Measurements from ENCODE around the gene MPV17L2. TPM values are rescaled to one million over a fixed set of nuclear protein-coding genes. Genes with fewer than 3 reads are reported as not detected.

The MPV17L2 gene
- total and polyA plus RNA-seq, 10 of the 15 experiments (the other 5 are each of a cell fraction or from before 2014, with no cell fraction given) = 5.1 to 57.2 (median 22.9) TPM

DNA sequence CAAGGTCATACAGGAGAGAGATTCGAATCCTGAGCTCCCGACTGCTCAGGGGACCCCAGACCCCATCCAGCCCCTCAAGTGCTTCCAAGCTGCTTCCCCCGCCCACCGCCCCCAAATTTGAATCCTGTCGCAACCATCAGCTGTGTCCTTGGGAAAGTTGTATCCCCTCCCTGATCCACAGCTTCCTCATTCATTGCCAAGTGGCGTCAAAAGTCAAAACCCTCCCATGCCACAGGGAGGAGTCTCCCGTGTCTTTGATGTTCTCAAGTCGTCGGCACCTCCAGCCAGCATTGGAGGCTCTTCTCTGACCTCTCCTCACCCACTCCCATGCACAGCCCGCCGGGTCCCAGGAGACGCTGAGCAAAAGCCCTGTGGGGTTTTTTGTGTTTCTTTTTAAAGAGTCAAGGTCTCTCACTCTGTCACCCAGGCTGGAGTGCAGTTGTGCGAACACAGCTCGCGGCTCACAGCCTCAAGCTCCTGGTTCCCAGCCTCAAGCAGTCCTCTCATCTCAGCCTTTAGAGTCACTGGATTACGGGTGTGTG is 22.2 kb upstream of the MPV17L2 start (continued):
- TF ChIP-seq BCL11A (IDR thresholded peaks at IDR 0.05; ENCODE audit: low read depth, low read length) = peak; percentile 68
- TF ChIP-seq FOXM1 (IDR thresholded peaks at IDR 0.05; ENCODE audit: low read depth, low read length) = no peak; the same call in 1 of the 2 replicates
- TF ChIP-seq POLR2AphosphoS5 (IDR thresholded peaks at IDR 0.05; ENCODE audit: low read length) = peak; percentile 49; the same call in 1 of the 2 replicates
- TF ChIP-seq SMARCA5 (IDR thresholded peaks at IDR 0.05) = peak; percentile 66; the same call in 1 of the 2 replicates
- peak; percentile 100 for TF ChIP-seq GATAD2B (conservative IDR thresholded peaks at IDR 0.05; ENCODE audit: low read depth)
- TF ChIP-seq RELA (IDR thresholded peaks at IDR 0.05; ENCODE audit: borderline replicate concordance, partially characterized antibody) = peak; percentile 47
- 0 out of 2 replicates have a peak, but pooled peaks have one; percentile 62 for TF ChIP-seq TCF7 (IDR thresholded peaks at IDR 0.05; ENCODE audit: borderline replicate concordance)
- no peak for TF ChIP-seq ZNF207 (IDR thresholded peaks at IDR 0.05; ENCODE audit: borderline replicate concordance)
- peak; percentile 98 for TF ChIP-seq YBX1 (IDR thresholded peaks at IDR 0.05)
- no peak for TF ChIP-seq ZNF622 (IDR thresholded peaks at IDR 0.05)
- peak; percentile 47; the same call in 1 of the 2 replicates for TF ChIP-seq CREM (IDR thresholded peaks at IDR 0.05; ENCODE audit: low read depth)
- peak; percentile 93 for TF ChIP-seq TCF12 (IDR thresholded peaks at IDR 0.05; ENCODE audit: low read depth, low read length)
- TF ChIP-seq, protein P1, sequence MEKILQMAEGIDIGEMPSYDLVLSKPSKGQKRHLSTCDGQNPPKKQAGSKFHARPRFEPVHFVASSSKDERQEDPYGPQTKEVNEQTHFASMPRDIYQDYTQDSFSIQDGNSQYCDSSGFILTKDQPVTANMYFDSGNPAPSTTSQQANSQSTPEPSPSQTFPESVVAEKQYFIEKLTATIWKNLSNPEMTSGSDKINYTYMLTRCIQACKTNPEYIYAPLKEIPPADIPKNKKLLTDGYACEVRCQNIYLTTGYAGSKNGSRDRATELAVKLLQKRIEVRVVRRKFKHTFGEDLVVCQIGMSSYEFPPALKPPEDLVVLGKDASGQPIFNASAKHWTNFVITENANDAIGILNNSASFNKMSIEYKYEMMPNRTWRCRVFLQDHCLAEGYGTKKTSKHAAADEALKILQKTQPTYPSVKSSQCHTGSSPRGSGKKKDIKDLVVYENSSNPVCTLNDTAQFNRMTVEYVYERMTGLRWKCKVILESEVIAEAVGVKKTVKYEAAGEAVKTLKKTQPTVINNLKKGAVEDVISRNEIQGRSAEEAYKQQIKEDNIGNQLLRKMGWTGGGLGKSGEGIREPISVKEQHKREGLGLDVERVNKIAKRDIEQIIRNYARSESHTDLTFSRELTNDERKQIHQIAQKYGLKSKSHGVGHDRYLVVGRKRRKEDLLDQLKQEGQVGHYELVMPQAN (conservative IDR thresholded peaks at IDR 0.05) = 0 out of 2 replicates have a peak, but pooled peaks have one; percentile 23
- TF ChIP-seq FOXK2 (IDR thresholded peaks at IDR 0.05) = no peak
- peak; percentile 94 for TF ChIP-seq NR2F1 (conservative IDR thresholded peaks at IDR 0.05)
- TF ChIP-seq, protein P2, sequence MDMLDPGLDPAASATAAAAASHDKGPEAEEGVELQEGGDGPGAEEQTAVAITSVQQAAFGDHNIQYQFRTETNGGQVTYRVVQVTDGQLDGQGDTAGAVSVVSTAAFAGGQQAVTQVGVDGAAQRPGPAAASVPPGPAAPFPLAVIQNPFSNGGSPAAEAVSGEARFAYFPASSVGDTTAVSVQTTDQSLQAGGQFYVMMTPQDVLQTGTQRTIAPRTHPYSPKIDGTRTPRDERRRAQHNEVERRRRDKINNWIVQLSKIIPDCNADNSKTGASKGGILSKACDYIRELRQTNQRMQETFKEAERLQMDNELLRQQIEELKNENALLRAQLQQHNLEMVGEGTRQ (IDR thresholded peaks at IDR 0.05; ENCODE audit: borderline replicate concordance, low read depth, low read length) = no peak
- TF ChIP-seq CREB1 (IDR thresholded peaks at IDR 0.05; ENCODE audit: low read depth) = 0 out of 2 replicates have a peak, but pooled peaks have one; percentile 11
- TF ChIP-seq SMAD1 (IDR thresholded peaks at IDR 0.05; ENCODE audit: low read depth, partially characterized antibody) = peak; percentile 89
- peak; percentile 56; the same call in 2 of the 3 replicates for TF ChIP-seq POU2F2 (IDR thresholded peaks at IDR 0.05; ENCODE audit: borderline replicate concordance, low read depth, low read length)
- TF ChIP-seq SP1 (IDR thresholded peaks at IDR 0.05; ENCODE audit: low read depth, low read length) = peak; percentile 14

Data from GM12878 (cell line).